Activated CD8-positive, alpha-beta memory T cell treated with anti-CD3 and anti-CD28 coated beads for 4 hours (primary cell): Measurements from ENCODE around the gene SLX4IP.
"Not testable (repeated sequence)": the region's sequence is repeated elsewhere in the genome, so short reads cannot be mapped to it uniquely, and the experiment has no call there.

Source experiments
- DNase-seq, 2 donors: peaks; one replicate each; pipeline ENCODE4 v3.0.0-alpha.2; 2020; ENCODE audit warnings: low read depth in 2 of 2

SLX4IP gene

GRCh38 chr20:10603971-10604864 is 169.1 kb downstream of the SLX4IP start:
- DNase-seq, result no peak

GRCh38 chr20:10604865-10605440 is 169.8 kb downstream of the SLX4IP start:
- no peak for DNase-seq

GRCh38 chr20:10605547-10606195 is 170.6 kb downstream of the SLX4IP start:
- DNase-seq, result no peak

GRCh38 chr20:10609276-10609675 is 174.2 kb downstream of the SLX4IP start:
- no peak for DNase-seq

GRCh38 chr20:10609770-10610169 is 174.7 kb downstream of the SLX4IP start:
- no peak for DNase-seq

GRCh38 chr20:10610251-10610650 is 175.1 kb downstream of the SLX4IP start:
- no peak for DNase-seq

GRCh38 chr20:10611357-10611756 is 176.3 kb downstream of the SLX4IP start:
- no peak for DNase-seq

GRCh38 chr20:10613426-10613825 is 178.3 kb downstream of the SLX4IP start:
- not testable (repeated sequence) for DNase-seq

- no peak for DNase-seq
Measured at GRCh38 chr20:10613911-10614310, 178.8 kb downstream of the SLX4IP start.

GRCh38 chr20:10616212-10616611 is 181.1 kb downstream of the SLX4IP start:
- no peak for DNase-seq

GRCh38 chr20:10617549-10618133 is 182.5 kb downstream of the SLX4IP start:
- not testable (repeated sequence) for DNase-seq

GRCh38 chr20:10618611-10619245 is 183.6 kb downstream of the SLX4IP start:
- DNase-seq, result no peak

GRCh38 chr20:10619427-10619826 is 184.3 kb downstream of the SLX4IP start:
- DNase-seq, result no peak

GRCh38 chr20:10621149-10621548 is 186.0 kb downstream of the SLX4IP start:
- DNase-seq, result no peak

GRCh38 chr20:10622657-10623418 is 187.7 kb downstream of the SLX4IP start:
- DNase-seq, result no peak

- no peak for DNase-seq
Measured at GRCh38 chr20:10625641-10626040, 190.5 kb downstream of the SLX4IP start.

GRCh38 chr20:10626896-10627295 is 191.8 kb downstream of the SLX4IP start:
- no peak for DNase-seq

GRCh38 chr20:10629946-10630650 is 195.0 kb downstream of the SLX4IP start:
- no peak for DNase-seq

- no peak for DNase-seq
Measured at GRCh38 chr20:10631126-10631525, 196.0 kb downstream of the SLX4IP start.

GRCh38 chr20:10632721-10633509 is 197.8 kb downstream of the SLX4IP start:
- DNase-seq, result no peak
